GM12892 (cell line): ENCODE results near the gene ANO7.

ENCODE experiments used
- POLR2A ChIP-seq: IDR thresholded peaks from 2 replicates; pipeline ENCODE4 v1.6.1; 2011; ENCODE audit warnings: low read depth, low read length, control low read depth
- POLR2AphosphoS5 ChIP-seq: IDR thresholded peaks from 2 replicates; pipeline ENCODE4 v1.6.1; 2011; ENCODE audit warnings: low read depth, low read length, control low read depth
- TAF1 ChIP-seq: IDR thresholded peaks from 2 replicates; pipeline ENCODE4 v1.6.1; 2011; ENCODE audit warnings: low read depth, mild to moderate bottlenecking, control low read depth, low read length, borderline replicate concordance

DNA sequence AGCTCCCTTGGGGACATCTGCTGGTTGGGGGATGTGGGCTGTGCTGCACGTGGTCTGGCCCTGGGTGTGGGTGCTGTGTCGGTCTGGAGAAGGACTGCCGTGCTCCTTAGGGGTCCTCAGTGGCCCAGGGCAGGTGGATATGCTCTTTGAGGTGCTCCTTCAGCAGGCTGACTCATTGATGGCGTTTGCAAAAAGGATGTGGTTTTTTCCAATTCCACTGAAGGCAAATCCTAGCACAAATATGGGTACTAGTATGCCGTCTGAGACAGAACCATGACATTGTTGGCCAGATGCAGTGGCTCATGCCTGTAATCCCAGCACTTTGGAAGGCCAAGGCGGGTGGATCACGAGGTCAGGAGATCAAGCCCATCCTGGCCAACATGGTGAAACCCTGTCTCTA lies 34.9 kb upstream of the ANO7 start:
- no peak for TF ChIP-seq POLR2AphosphoS5
- TF ChIP-seq TAF1: no peak
- TF ChIP-seq POLR2A: no peak
